Astrocyte (in vitro differentiated cells and primary cell): Measurements from ENCODE around the gene LRRC7.

Source experiments
- CTCF ChIP-seq: IDR thresholded peaks from 2 replicates; pipeline ENCODE4 v1.5.1; 2011; ENCODE audit warnings: low read depth, mild to moderate bottlenecking, inconsistent platforms, low read length, moderate library complexity; ENCODE audit not compliant: insufficient read depth
- EZH2 ChIP-seq: IDR thresholded peaks from 2 replicates; pipeline ENCODE4 v1.6.1; 2012; ENCODE audit warnings: mild to moderate bottlenecking, low read length, inconsistent platforms; ENCODE audit not compliant: insufficient read depth

DNA sequence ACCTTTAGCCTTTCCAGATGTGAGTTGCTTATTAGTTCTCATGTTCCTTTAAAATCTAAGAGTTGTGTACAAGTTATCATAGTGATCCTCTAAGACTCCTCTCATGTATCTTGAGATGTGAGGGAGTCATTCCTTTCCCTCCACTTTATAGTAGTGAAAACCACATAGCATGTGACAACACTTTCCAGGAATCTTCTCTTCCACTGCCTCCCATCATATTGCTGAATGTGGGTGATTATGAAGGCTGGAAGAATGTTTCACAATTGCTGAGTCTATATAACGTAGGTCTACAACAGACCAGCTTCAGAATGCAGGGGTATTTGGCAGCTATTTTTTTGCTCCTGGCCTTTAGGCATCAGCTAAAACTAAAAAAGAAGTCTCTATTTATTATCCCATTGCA lies 44.7 kb upstream of the LRRC7 start:
- TF ChIP-seq EZH2 (no peak), CTCF (no peak)
